GM10847 (cell line): Measurements from ENCODE around the gene NCOA1.

Experiments
- POLR2A ChIP-seq: IDR thresholded peaks from 2 replicates; pipeline ENCODE4 v1.6.1; 2011; ENCODE audit not compliant: insufficient read length; ENCODE audit errors: extremely low read depth

Gene NCOA1

GRCh38 chr2:24658531-24659202 lies 167.6 kb downstream of the NCOA1 start:
- no peak for TF ChIP-seq POLR2A

- TF ChIP-seq POLR2A = no peak
Observed at GRCh38 chr2:24659862-24660261, 168.8 kb downstream of the NCOA1 start.

GRCh38 chr2:24667542-24667941 lies 176.5 kb downstream of the NCOA1 start:
- no peak for TF ChIP-seq POLR2A

- TF ChIP-seq POLR2A = no peak
Observed at GRCh38 chr2:24671230-24671629, 180.2 kb downstream of the NCOA1 start.

GRCh38 chr2:24672589-24672988 lies 181.5 kb downstream of the NCOA1 start:
- TF ChIP-seq POLR2A = no peak

- TF ChIP-seq POLR2A = no peak
Observed at GRCh38 chr2:24675338-24675737, 184.3 kb downstream of the NCOA1 start.

GRCh38 chr2:24676493-24676892 lies 185.4 kb downstream of the NCOA1 start:
- no peak for TF ChIP-seq POLR2A

GRCh38 chr2:24680196-24680595 lies 189.1 kb downstream of the NCOA1 start:
- no peak for TF ChIP-seq POLR2A

GRCh38 chr2:24682304-24682703 lies 191.2 kb downstream of the NCOA1 start:
- TF ChIP-seq POLR2A = no peak

GRCh38 chr2:24683408-24683807 lies 192.4 kb downstream of the NCOA1 start:
- no peak for TF ChIP-seq POLR2A

GRCh38 chr2:24690524-24690923 lies 199.5 kb downstream of the NCOA1 start:
- no peak for TF ChIP-seq POLR2A

GRCh38 chr2:24691806-24692205 lies 200.8 kb downstream of the NCOA1 start:
- TF ChIP-seq POLR2A = no peak

GRCh38 chr2:24697792-24698191 lies 206.7 kb downstream of the NCOA1 start:
- TF ChIP-seq POLR2A = no peak

GRCh38 chr2:24702800-24703199 lies 211.7 kb downstream of the NCOA1 start:
- TF ChIP-seq POLR2A = no peak

- TF ChIP-seq POLR2A = no peak
Observed at GRCh38 chr2:24704692-24705091, 213.6 kb downstream of the NCOA1 start.

- TF ChIP-seq POLR2A = no peak
Observed at GRCh38 chr2:24707143-24707542, 216.1 kb downstream of the NCOA1 start.

- no peak for TF ChIP-seq POLR2A
Observed at GRCh38 chr2:24708537-24709152, 217.6 kb downstream of the NCOA1 start.
